GM04504 (cell line): ENCODE measurements around the gene FA2H.
"Not testable (repeated sequence)": the region's sequence is repeated elsewhere in the genome, so short reads cannot be mapped to it uniquely, and the experiment has no call there.

Source experiments
- DNase-seq: peaks from one replicate; pipeline ENCODE4 v3.0.0-alpha.2; 2012; ENCODE audit warnings: low read depth

FA2H gene

DNA sequence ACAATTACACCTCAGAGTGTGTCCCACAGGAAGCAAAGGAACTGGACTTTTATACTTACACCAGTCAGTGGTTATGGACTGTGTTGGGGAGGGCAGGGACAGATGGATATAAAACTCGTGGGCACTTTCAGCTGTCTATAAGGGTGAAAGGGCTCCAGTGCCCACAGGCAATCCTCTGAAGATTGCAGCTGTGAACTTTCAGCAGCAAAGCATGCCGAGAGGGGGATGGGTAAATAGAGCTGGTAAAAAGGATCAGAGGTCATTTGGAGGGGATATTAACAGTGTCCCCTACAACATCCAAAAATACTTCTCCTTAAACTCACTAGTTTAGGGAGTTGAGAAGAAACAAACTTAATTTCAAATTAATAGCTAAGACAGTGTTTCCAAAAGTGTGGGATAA is 94.6 kb downstream of the FA2H start:
- DNase-seq, result no peak

DNA sequence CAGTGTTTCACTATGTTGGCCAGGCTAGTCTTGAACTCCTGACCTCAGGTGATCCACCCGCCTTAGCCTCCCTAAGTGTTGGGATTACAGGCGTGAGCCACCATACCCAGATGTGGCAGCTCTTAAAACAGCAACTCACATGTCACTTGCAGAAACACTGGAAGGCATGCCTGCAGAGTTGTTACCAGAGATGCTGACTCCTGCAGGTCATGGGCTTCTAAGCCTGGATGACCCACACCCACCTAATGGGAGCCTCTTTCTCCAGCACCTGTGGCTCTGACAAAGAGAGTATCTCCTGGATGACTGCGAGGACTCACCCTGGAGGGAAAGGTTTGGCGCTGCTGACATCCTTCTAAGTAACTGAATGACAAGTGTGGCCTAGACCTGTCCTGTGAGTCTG is 96.8 kb downstream of the FA2H start:
- no peak for DNase-seq

DNA sequence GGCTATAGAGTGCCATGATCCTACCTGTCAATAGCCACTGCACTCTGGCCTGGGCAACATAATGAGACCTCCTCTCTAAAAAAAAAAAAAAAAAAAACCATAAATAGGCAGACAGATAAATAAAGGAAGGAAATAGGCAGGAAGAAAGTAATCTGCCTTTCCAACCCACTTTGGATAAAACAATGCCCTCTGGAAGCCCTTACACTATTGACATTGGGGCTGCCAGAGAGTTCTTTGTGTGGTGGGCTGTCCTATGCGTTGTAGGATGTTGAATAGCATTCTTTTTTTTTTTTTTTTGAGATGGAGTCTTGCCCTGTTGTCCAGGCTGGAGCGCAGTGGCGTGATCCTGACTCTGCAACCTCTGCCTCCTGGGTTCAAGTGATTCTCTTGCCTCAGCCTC is 100.7 kb downstream of the FA2H start:
- no peak for DNase-seq

DNA sequence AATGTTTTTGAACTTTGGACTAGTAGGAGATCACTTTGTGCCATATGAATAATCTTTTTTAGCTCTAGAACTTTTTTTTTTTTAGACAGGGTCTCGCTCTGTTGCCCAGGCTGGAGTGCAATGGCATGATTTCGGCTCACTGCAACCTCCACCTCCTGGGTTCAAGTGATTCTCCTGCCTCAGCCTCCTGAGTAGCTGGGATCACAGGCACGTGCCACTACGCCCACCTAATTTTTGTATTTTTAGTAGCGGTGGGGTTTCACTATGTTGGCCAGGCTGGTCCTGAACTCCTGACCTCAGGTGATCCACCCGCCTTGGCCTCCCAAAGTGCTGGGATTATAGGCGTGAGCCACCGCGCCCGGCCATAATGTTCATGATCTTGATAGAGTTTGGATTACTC is 105.7 kb downstream of the FA2H start:
- DNase-seq, result not testable (repeated sequence)

DNA sequence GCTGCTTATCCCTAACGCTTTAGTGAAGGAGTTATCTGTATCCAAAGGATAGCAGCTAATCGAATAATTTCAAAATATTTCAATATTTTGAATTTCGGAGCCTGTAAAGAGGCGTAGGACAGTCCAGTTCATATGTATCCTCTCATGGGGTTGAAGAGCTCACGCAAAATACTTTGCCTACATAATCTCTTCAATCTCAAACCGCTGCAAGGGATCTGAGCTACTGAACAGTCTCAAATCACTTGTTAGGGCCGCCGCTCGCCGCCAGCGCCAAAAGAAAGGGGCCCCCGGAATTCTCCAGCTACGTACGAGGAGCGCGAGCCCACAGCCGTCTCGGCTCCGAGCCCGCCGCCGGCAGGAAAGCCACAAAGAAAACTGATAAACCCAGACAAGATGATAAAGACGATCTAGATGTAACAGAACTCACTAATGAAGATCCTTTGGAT is 107.3 kb downstream of the FA2H start:
- no peak for DNase-seq

DNA sequence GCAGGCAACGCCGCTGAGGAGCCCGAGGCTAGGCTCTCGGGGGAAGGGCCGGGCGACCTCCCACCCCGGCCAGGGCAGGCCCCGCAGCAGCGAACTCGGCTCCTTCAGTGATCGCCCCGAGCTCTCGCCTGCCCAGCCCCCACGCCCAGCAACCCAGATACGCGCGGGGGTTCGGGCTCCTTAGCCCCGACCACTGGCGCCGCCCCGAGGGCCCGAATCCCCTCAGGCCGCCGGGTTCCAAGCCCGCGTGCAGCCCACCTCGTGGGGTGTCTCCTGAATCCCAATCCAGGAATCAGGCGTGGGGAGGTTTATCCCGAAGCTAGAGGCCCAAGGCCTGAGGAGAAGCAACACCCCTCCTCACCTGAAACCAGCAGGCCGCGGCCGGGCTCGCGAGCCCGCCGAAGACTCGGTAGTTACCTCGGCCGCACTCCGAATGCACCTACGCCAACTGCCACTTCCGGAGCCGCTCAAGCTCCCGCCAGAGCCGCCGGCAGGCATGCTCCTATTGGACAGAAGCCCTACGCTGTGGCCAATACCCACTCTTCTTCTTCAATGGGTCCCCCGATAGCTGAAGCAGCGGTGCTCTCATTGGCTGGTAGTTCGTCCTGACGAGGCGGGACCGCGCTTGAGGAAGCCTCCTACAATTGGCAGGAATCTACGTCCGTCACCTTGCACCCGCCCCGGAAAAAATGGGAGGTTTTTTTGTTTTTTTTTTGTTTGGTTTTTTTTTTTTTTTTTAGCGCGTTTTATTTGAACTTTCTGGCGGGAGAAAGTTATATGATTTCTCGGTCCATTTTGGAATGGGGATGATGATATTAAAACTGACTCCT is 108.0 kb downstream of the FA2H start, which contains the start of gene RFWD3:
Gene RFWD3 (minus strand): TSS at position 453 of the 830 bp plus-strand sequence. CDS start 5,428 bp downstream, outside the sequence.
- DNase-seq, result peak; percentile 97

DNA sequence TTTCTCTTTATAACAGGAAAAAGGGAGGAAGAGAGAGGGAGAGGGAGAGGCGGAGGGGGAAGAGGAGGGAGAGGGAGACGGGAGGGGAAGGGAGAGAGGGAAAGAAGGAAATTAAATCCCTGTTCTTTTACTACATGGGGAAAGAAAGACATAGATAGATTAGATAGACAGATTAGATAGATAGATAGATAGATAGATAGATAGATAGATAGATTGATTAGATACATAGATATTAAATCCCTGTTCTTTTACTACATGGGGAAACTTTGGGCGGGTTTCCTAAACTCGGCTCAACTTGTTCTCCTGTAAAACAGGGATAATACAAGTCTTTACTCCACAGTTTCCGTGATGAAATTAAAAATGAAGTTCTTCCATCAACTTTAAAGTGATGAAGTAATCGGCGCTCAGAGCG is 108.6 kb downstream of the FA2H start:
- DNase-seq, result no peak
